Upper lobe of right lung (tissue), 1 donor: ENCODE results near the gene CXCL8. TPM values are rescaled to one million over a fixed set of nuclear protein-coding genes. Genes with fewer than 3 reads are reported as not detected.

Source experiments
- ATAC-seq: fragments of 200-7000 bp; cut with Tn5 transposase; one replicate; pipeline ENCODE4 v1.9.1; 2020; ENCODE audit warnings: mild to moderate bottlenecking, moderate library complexity
- DNase-seq: peaks from one replicate; pipeline ENCODE4 v3.0.0-alpha.2; 2020
- H3K27ac ChIP-seq: fragments of 200-600 bp; one replicate; pipeline ENCODE4 v1.8.0; 2022
- H3K27me3 ChIP-seq: fragments of 200-600 bp; one replicate; pipeline ENCODE4 v1.8.0; 2022; ENCODE audit warnings: mild to moderate bottlenecking
- H3K36me3 ChIP-seq: fragments of 200-600 bp; one replicate; pipeline ENCODE4 v1.8.0; 2022
- H3K4me1 ChIP-seq: fragments of 200-600 bp; one replicate; pipeline ENCODE4 v1.8.0; 2022
- H3K4me3 ChIP-seq: fragments of 200-600 bp; one replicate; pipeline ENCODE4 v1.8.0; 2022; ENCODE audit warnings: mild to moderate bottlenecking
- H3K9me3 ChIP-seq: fragments of 200-600 bp; one replicate; pipeline ENCODE4 v1.8.0; 2022
- intact Hi-C: fragments of 100-400 bp; cut with DNase I; formaldehyde crosslinking; loops from one replicate; pipeline ENCODE4 v1.11.0; 2022
- total RNA-seq: library from RNA; stranded (reverse); fragmentation: NEBNext Ultra II Directional; extraction: Animal tissue kit (Norgen Biotek cat#: 25700); gene quantifications from one replicate; pipeline ENCODE4 v1.2.1, GENCODE V29; 2021
- TF ChIP-seq, protein P1 (sequence below): fragments of 200-600 bp; IDR thresholded peaks from one replicate; pipeline ENCODE4 v1.8.0; 2022; ENCODE audit warnings: antibody characterized with exemption
- donor health status: DM: no; HTN: yes; CAD: no; lungs with severe emphysema.

Gene CXCL8
- total RNA-seq, 1 donor from 2014 or later, result 10.7 TPM

DNA sequence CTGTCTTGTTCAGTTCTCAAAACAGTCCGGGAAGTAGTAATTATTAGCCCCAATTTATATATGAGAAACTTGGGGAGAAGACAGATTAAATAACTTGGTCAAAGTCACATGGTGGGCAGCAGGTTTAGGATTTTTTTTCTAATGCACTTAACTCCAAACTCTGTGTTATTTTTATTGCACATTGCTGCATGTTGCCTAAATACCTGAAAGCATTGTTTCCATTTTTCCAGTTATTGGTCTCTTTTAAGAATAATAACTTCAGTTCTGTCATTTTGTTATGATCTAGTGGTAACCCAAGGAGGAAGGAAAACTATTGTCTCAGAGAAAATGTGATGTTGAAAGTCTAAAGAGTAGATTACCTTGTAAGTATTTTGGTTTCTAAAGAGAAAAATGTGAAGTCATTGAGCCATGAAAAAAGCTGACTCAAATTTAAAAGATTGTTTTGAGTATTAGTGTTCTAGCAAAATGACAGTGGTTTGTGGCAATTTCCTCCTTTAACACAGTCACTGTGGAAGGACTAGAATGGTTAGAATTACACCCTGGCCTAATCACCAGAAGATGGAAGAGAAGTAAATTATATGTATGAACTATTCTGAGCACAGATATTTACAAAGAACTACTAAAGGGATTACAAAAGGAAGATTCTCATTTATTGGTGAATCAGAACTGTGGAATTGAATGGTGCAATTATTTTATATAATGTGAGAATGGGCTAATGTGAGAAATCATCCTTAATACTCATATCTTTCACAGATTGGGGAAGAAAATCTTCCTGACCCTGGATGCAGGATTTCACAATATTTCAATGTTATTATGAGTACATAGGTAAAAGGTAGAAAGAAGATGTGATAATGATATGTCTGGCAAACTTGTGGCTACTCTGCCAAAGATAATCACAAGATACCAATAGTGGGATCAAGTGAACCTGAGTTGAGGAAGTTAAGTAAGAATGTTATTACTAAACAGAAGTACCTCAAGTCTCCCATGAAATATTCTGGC is 21.7 kb upstream of the CXCL8 start:
- peak; percentile 41 for ATAC-seq
- Histone ChIP-seq H3K4me3 (no peak overlapping the region), H3K9me3 (no peaks in the 10 kb centered on the region), H3K4me1 (no peaks in the 10 kb centered on the region), H3K27me3 (no peaks in the 10 kb centered on the region), H3K36me3 (no peaks in the 10 kb centered on the region), H3K27ac (no peak overlapping the region)
- TF ChIP-seq, protein P1, sequence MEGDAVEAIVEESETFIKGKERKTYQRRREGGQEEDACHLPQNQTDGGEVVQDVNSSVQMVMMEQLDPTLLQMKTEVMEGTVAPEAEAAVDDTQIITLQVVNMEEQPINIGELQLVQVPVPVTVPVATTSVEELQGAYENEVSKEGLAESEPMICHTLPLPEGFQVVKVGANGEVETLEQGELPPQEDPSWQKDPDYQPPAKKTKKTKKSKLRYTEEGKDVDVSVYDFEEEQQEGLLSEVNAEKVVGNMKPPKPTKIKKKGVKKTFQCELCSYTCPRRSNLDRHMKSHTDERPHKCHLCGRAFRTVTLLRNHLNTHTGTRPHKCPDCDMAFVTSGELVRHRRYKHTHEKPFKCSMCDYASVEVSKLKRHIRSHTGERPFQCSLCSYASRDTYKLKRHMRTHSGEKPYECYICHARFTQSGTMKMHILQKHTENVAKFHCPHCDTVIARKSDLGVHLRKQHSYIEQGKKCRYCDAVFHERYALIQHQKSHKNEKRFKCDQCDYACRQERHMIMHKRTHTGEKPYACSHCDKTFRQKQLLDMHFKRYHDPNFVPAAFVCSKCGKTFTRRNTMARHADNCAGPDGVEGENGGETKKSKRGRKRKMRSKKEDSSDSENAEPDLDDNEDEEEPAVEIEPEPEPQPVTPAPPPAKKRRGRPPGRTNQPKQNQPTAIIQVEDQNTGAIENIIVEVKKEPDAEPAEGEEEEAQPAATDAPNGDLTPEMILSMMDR, result no peak
- no peak for DNase-seq
- intact Hi-C loops, result no loop called here

DNA sequence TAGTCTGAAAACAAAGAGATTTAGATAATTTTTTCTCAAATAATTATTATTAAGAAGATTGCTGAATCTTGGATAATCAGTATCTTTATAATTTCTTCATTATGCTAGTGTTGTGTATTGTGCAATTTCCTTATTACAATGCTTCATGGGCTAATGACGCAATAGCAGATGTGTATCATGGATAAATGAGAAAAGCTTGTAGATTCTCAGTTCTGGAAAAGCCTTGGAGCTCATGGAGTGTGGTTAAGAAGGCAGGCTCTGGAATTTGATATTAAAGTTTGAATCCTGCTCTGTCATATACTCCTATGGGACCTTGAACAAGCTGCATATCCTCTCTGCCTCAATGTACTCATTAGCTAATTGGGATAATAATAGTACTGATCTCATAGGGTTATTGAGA is 18.9 kb upstream of the CXCL8 start:
- ATAC-seq (no peak), DNase-seq (no peak)
- H3K4me1 ChIP-seq, result peaks cover 9% of the 10 kb centered on the region
- H3K27me3 ChIP-seq, result no peaks in the 10 kb centered on the region
- no peak overlapping the region for H3K4me3 ChIP-seq
- TF ChIP-seq, protein P1, result no peak
- intact Hi-C loops, result no loop called here
- H3K9me3 ChIP-seq, result no peaks in the 10 kb centered on the region
- no peaks in the 10 kb centered on the region for H3K36me3 ChIP-seq
- H3K27ac ChIP-seq, result no peak overlapping the region

DNA sequence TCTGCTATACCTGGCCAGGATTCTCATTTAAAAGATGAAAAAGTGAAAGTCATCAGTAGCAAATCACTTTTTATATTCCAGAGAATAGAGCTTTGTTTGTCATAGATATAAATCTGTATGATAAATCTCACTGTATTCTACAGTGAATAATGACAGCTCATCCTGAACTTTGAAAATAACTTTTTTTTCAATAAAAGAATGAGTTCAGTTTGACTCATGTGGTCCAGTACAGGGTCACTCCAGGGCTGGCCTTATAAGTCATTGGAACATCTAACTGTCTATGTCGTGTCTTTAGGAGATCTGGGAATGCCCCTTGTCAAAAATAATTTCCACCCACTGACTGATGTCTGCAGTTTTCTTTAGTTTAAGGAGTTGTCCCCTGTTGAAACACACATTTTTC is 18.5 kb upstream of the CXCL8 start:
- no peaks in the 10 kb centered on the region for H3K36me3 ChIP-seq
- ATAC-seq (no peak), DNase-seq (no peak)
- H3K9me3 ChIP-seq, result no peaks in the 10 kb centered on the region
- no peak overlapping the region for H3K27ac ChIP-seq
- H3K27me3 ChIP-seq, result no peaks in the 10 kb centered on the region
- H3K4me1 ChIP-seq, result peaks cover 10% of the 10 kb centered on the region
- no peak overlapping the region for H3K4me3 ChIP-seq
- intact Hi-C loops, result no loop called here
- TF ChIP-seq, protein P1, result no peak

DNA sequence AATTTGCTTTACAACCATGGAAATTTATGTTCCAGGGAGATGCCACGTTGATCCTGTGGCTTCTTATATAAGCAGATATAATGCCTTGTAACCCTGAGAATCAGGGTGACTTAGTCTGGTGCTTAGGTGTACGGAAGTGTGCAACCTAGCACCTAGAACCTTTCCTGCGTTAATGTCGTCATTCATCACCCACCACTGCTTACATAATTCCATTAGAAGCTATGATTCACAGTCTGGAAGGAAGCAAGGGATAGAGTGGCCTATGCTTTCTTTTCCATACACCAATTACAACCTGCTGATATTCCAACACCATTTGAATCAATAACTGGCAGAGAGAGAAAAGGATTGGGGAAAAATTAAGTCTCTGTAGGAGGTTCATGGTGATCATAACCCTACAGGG is 17.3 kb upstream of the CXCL8 start:
- Histone ChIP-seq H3K27me3 (no peaks in the 10 kb centered on the region), H3K4me3 (no peak overlapping the region), H3K9me3 (no peaks in the 10 kb centered on the region), H3K36me3 (no peaks in the 10 kb centered on the region), H3K27ac (no peak overlapping the region), H3K4me1 (peaks cover 10% of the 10 kb centered on the region)
- intact Hi-C loops, result no loop called here
- no peak for DNase-seq
- TF ChIP-seq, protein P1, result no peak
- no peak for ATAC-seq

DNA sequence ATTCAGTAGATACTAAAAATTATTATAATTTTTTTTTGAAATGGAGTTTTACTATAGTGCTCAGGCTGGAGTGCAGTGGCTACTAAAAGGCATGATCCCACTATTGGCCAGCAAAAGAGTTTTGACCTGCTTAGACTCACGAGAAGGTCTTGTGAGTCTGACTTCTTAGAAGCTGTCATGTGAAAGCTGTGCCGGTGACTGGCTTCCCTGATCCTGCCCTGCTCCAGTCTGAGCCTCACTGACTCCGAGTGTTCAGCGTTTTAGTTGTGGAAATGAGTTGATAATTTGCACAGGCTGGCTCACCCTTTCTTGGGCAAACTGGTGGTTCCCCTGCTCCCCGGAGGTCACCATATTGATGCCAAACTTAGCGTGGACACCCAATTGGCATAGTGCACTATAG is 16.4 kb upstream of the CXCL8 start:
- TF ChIP-seq, protein P1, result no peak
- intact Hi-C loops, result no loop called here
- H3K4me1 ChIP-seq, result peaks cover 10% of the 10 kb centered on the region
- no peaks in the 10 kb centered on the region for H3K27me3 ChIP-seq
- no peak for ATAC-seq
- H3K4me3 ChIP-seq, result no peak overlapping the region
- no peaks in the 10 kb centered on the region for H3K36me3 ChIP-seq
- no peak overlapping the region for H3K27ac ChIP-seq
- no peak for DNase-seq
- no peaks in the 10 kb centered on the region for H3K9me3 ChIP-seq
